Neural progenitor cell (in vitro differentiated cells): ENCODE results near the gene CD300LB.

Source experiments
- EZH2 ChIP-seq: fragments of 200-600 bp; sonication (generic); IDR thresholded peaks from 2 replicates; pipeline ENCODE4 v1.6.1; 2017; ENCODE audit warnings: antibody characterized with exemption, mild to moderate bottlenecking, moderate library complexity
- EZH2phosphoT487 ChIP-seq: fragments of 200-600 bp; sonication (generic); IDR thresholded peaks from 2 replicates; pipeline ENCODE4 v1.6.1; 2017; ENCODE audit warnings: antibody characterized with exemption
- TF ChIP-seq, protein P1 (sequence below): fragments of 200-600 bp; sonication (generic); IDR thresholded peaks from 2 replicates; pipeline ENCODE4 v1.5.1; 2017; ENCODE audit warnings: antibody characterized with exemption, mild to moderate bottlenecking

DNA sequence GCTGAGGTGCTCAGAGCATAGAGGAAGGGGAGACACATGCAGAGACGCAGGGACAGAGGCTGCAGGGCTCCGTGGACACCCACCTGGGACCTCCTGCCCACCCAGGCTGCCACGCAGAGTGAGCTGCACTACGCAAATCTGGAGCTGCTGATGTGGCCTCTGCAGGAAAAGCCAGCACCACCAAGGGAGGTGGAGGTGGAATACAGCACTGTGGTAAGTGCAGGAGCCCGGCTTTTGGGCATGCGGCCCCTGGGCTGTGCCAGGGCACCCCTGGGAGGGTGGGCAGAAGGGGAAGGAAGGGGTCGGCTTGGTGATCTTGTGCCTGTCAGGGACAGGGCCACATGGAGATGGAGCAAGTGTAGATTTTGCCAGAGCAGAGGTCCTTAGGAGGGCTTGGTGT lies 49.7 kb downstream of the CD300LB start:
- TF ChIP-seq EZH2: no peak
- TF ChIP-seq, protein P1, sequence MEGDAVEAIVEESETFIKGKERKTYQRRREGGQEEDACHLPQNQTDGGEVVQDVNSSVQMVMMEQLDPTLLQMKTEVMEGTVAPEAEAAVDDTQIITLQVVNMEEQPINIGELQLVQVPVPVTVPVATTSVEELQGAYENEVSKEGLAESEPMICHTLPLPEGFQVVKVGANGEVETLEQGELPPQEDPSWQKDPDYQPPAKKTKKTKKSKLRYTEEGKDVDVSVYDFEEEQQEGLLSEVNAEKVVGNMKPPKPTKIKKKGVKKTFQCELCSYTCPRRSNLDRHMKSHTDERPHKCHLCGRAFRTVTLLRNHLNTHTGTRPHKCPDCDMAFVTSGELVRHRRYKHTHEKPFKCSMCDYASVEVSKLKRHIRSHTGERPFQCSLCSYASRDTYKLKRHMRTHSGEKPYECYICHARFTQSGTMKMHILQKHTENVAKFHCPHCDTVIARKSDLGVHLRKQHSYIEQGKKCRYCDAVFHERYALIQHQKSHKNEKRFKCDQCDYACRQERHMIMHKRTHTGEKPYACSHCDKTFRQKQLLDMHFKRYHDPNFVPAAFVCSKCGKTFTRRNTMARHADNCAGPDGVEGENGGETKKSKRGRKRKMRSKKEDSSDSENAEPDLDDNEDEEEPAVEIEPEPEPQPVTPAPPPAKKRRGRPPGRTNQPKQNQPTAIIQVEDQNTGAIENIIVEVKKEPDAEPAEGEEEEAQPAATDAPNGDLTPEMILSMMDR: no peak
- TF ChIP-seq EZH2phosphoT487: no peak
